Measurements from ENCODE around the gene ZBTB39. TPM values are rescaled to one million over a fixed set of nuclear protein-coding genes. Genes with fewer than 3 reads are reported as not detected.

Gene ZBTB39
- total RNA-seq, 1 donor from 2014 or later: 6.4 TPM

DNA sequence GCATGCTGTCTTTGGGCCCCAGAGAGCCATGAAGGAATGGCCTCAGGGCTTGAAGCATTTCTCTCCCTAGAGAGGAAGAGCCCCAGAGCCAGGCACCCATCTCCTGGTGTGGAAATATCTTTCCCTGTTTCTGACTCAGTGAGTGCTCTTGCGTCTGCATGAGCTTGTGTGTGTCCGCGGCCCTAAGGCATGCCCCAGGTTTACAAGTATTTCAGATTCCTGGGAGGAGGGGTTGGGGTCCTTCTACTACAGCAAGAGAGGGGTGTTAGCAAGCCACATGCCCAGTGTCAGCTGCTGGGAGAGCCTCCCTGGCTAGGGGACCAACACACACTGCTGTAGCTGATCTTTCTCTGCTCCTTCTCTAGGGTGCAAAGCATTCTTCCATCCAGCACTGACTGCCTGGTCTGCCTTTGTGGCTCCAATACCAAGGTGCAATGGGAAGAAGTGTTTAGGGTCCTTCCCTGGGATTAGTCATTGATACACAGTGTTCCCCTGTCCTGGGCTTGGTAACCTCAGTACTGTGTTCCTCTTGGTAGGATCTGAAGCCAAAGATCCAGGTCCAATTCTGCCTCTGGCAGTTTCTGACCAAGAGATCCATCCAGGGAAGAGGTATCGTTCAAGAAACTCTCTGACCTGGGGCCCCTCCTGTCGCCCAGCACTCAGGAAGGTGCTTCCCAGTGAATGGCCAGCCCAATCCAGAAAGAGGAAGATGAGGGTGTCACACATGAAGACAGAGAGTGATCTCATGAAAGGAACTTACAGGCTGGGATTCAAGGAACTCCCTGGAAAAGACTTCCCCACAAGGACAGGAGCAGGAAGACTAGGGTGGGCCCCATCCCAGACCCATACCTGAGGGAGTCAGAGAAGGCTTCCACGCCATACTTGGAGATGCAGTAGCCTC lies 52.0 kb downstream of the ZBTB39 start:
- no peak overlapping the region for H3K4me3 Mint-ChIP-seq (ENCODE audit: unreplicated experiment)
- TF ChIP-seq, protein P1, sequence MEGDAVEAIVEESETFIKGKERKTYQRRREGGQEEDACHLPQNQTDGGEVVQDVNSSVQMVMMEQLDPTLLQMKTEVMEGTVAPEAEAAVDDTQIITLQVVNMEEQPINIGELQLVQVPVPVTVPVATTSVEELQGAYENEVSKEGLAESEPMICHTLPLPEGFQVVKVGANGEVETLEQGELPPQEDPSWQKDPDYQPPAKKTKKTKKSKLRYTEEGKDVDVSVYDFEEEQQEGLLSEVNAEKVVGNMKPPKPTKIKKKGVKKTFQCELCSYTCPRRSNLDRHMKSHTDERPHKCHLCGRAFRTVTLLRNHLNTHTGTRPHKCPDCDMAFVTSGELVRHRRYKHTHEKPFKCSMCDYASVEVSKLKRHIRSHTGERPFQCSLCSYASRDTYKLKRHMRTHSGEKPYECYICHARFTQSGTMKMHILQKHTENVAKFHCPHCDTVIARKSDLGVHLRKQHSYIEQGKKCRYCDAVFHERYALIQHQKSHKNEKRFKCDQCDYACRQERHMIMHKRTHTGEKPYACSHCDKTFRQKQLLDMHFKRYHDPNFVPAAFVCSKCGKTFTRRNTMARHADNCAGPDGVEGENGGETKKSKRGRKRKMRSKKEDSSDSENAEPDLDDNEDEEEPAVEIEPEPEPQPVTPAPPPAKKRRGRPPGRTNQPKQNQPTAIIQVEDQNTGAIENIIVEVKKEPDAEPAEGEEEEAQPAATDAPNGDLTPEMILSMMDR (IDR thresholded peaks at IDR 0.05): no peak
- H3K27ac Mint-ChIP-seq (ENCODE audit: unreplicated experiment): no peak overlapping the region
- H3K27me3 Mint-ChIP-seq (ENCODE audit: unreplicated experiment): peaks cover 37% of the 10 kb centered on the region
- H3K36me3 Mint-ChIP-seq (ENCODE audit: unreplicated experiment): no peaks in the 10 kb centered on the region
- no peak for DNase-seq (ENCODE audit: extremely low spot score, unreplicated experiment)
- no peaks in the 10 kb centered on the region for H3K9me3 Mint-ChIP-seq (ENCODE audit: unreplicated experiment)
- H3K4me1 Mint-ChIP-seq (ENCODE audit: unreplicated experiment): peaks cover 1% of the 10 kb centered on the region

- TF ChIP-seq, protein P1 (IDR thresholded peaks at IDR 0.05): no peak
- no peaks in the 10 kb centered on the region for H3K36me3 Mint-ChIP-seq (ENCODE audit: unreplicated experiment)
- no peak overlapping the region for H3K27ac Mint-ChIP-seq (ENCODE audit: unreplicated experiment)
- H3K9me3 Mint-ChIP-seq (ENCODE audit: unreplicated experiment): no peaks in the 10 kb centered on the region
- peaks cover 1% of the 10 kb centered on the region for H3K4me1 Mint-ChIP-seq (ENCODE audit: unreplicated experiment)
- peak; percentile 54 for DNase-seq (ENCODE audit: extremely low spot score, unreplicated experiment)
- H3K4me3 Mint-ChIP-seq (ENCODE audit: unreplicated experiment): no peak overlapping the region
- peaks cover 36% of the 10 kb centered on the region for H3K27me3 Mint-ChIP-seq (ENCODE audit: unreplicated experiment)
Observed at GRCh38 chr12:56953314-56953713, 53.0 kb downstream of the ZBTB39 start.

DNA sequence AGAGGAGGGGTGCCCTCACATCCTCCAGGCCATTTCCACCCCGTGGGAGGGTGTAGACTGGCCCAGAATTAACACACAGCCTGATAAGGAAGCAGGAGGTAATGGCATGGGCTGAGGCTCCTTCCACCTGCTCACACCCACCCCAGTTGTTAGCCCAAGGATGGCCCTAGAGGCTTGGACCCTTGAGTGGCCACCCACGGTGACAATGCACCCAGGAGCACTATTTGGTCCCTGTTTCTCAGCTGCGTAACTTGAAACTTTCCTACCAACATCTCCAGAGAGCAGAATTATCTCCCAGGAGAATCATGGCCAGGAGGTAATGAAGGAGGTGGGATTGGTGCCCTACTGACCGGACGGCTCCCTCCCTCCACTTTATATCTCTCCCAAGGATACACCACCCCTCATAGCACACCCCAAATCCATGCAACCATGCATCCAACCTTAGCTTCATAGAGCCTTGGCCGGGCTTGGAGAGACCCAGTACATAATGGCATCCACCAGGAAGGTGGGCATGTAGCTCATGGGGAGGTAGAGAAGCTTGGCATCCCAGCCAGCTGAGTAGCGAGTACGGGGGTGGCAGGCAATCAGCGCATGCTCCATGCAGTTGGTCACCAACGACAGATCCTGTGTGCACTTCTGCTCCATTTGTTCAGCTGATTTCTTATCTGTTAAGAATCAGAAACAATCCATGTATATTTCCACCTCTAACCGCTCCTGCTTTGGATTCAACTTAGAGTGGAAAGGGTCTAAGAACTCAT lies 54.6 kb downstream of the ZBTB39 start:
- H3K9me3 Mint-ChIP-seq (ENCODE audit: unreplicated experiment): no peaks in the 10 kb centered on the region
- H3K4me3 Mint-ChIP-seq (ENCODE audit: unreplicated experiment): no peak overlapping the region
- DNase-seq (ENCODE audit: extremely low spot score, unreplicated experiment): peak; percentile 73
- H3K4me1 Mint-ChIP-seq (ENCODE audit: unreplicated experiment): peaks cover 1% of the 10 kb centered on the region
- TF ChIP-seq, protein P1 (IDR thresholded peaks at IDR 0.05): no peak
- no peaks in the 10 kb centered on the region for H3K36me3 Mint-ChIP-seq (ENCODE audit: unreplicated experiment)
- peaks cover 34% of the 10 kb centered on the region for H3K27me3 Mint-ChIP-seq (ENCODE audit: unreplicated experiment)
- H3K27ac Mint-ChIP-seq (ENCODE audit: unreplicated experiment): no peak overlapping the region

DNA sequence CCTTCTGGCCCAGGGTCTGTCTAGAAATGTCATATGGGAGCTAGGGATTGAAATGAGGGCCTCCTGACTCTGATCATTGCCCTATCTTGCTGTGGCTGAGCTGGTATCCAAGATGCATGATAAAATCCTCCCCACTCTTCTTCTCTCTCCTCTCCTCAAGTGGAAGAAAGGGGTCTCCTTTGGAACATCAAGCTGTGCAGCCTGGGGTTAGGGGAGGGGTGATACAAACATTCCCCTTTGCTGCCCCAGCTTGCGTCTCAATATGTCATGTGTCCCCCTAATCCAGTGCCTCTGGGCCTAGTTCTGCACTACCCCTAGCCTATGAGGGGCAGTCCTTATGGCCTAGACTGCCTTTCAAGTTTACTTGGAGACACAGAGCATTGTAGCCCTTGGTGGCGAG lies 57.5 kb downstream of the ZBTB39 start:
- DNase-seq (ENCODE audit: extremely low spot score, unreplicated experiment): no peak
- no peaks in the 10 kb centered on the region for H3K36me3 Mint-ChIP-seq (ENCODE audit: unreplicated experiment)
- TF ChIP-seq, protein P1 (IDR thresholded peaks at IDR 0.05): no peak
- H3K9me3 Mint-ChIP-seq (ENCODE audit: unreplicated experiment): peaks cover 11% of the 10 kb centered on the region
- H3K27me3 Mint-ChIP-seq (ENCODE audit: unreplicated experiment): peaks cover 47% of the 10 kb centered on the region
- no peak overlapping the region for H3K27ac Mint-ChIP-seq (ENCODE audit: unreplicated experiment)
- no peaks in the 10 kb centered on the region for H3K4me1 Mint-ChIP-seq (ENCODE audit: unreplicated experiment)
- H3K4me3 Mint-ChIP-seq (ENCODE audit: unreplicated experiment): no peak overlapping the region

Other genes starting within 250 kb of the ZBTB39 start
- 1.1 and 1.3 TPM in 2 replicates for gene HSD17B6, start 243.2 kb downstream of the ZBTB39 start, total RNA-seq
- not detected in 2 replicates for gene SDR9C7, start 72.1 kb downstream of the ZBTB39 start, total RNA-seq
- 0.16 and 0.27 TPM in 2 replicates for gene RDH16, start 48.9 kb downstream of the ZBTB39 start, total RNA-seq
- not detected in 2 replicates for gene TAC3, start 10.0 kb upstream of the ZBTB39 start, total RNA-seq
- gene MYO1A, start 43.6 kb upstream of the ZBTB39 start, total RNA-seq: not detected in 2 replicates
- 12.1 and 14.5 TPM in 2 replicates for gene NEMP1, start 72.2 kb upstream of the ZBTB39 start, total RNA-seq
- gene NAB2, start 82.6 kb upstream of the ZBTB39 start, total RNA-seq: 41.9 and 42.8 TPM in 2 replicates
- 154 and 161 TPM in 2 replicates for gene STAT6, start 104.8 kb upstream of the ZBTB39 start, total RNA-seq
- gene LRP1, start 121.9 kb upstream of the ZBTB39 start, total RNA-seq: 591 and 603 TPM in 2 replicates
- not detected in 2 replicates for gene LRP1-AS, start 141.1 kb upstream of the ZBTB39 start, total RNA-seq
- 62.6 and 63.8 TPM in 2 replicates for gene NXPH4, start 210.2 kb upstream of the ZBTB39 start, total RNA-seq
- gene SHMT2, start 223.2 kb upstream of the ZBTB39 start, total RNA-seq: 263 and 290 TPM in 2 replicates
- gene STAC3, start 244.6 kb upstream of the ZBTB39 start, total RNA-seq: 1.8 and 2.4 TPM in 2 replicates